NT2/D1 (cell line): Measurements from ENCODE around the gene SLC6A2.

Experiments
- DNase-seq: peaks from one replicate; pipeline ENCODE4 v3.0.0-alpha.2; 2011; ENCODE audit warnings: low read depth, low spot score
- H3K27me3 ChIP-seq: 2 replicates; pipeline ENCODE4 v1.6.0; 2011; ENCODE audit warnings: mild to moderate bottlenecking; ENCODE audit not compliant: insufficient read length, insufficient read depth
- H3K36me3 ChIP-seq: 2 replicates; pipeline ENCODE4 v1.6.1; 2011; ENCODE audit warnings: mild to moderate bottlenecking, low read length, mixed read lengths; ENCODE audit not compliant: insufficient read depth, insufficient read length
- H3K4me1 ChIP-seq: 2 replicates; pipeline ENCODE4 v1.5.1; 2011; ENCODE audit not compliant: insufficient read depth, insufficient read length
- H3K4me3 ChIP-seq: 2 replicates; pipeline ENCODE4 v1.5.1; 2011; ENCODE audit warnings: low read depth; ENCODE audit not compliant: insufficient read length
- H3K9ac ChIP-seq: 2 replicates; pipeline ENCODE4 v1.6.0; 2011; ENCODE audit warnings: low read depth; ENCODE audit not compliant: insufficient read length
- H3K9me3 ChIP-seq: 2 replicates; pipeline ENCODE4 v1.5.1; 2011; ENCODE audit warnings: mild to moderate bottlenecking, low read length; ENCODE audit not compliant: insufficient read depth
- SUZ12 ChIP-seq: IDR thresholded peaks from 2 replicates; pipeline ENCODE4 v1.6.1; 2011; ENCODE audit not compliant: insufficient read length, insufficient read depth; ENCODE audit errors: extremely low read depth
- YY1 ChIP-seq: IDR thresholded peaks from 2 replicates; pipeline ENCODE4 v1.6.1; 2011; ENCODE audit not compliant: insufficient read length, insufficient read depth
- ZNF274 ChIP-seq: IDR thresholded peaks from 2 replicates; pipeline ENCODE4 v1.6.1; 2011; ENCODE audit warnings: mild to moderate bottlenecking, low read depth, low read length

Gene SLC6A2

GRCh38 chr16:55638256-55638655 lies 17.5 kb upstream of the SLC6A2 start:
- H3K4me3 ChIP-seq: no peak overlapping the region
- H3K4me1 ChIP-seq: peaks cover 5% of the 10 kb centered on the region
- H3K36me3 ChIP-seq: no peaks in the 10 kb centered on the region
- no peak overlapping the region for H3K9ac ChIP-seq
- H3K27me3 ChIP-seq: no peaks in the 10 kb centered on the region
- TF ChIP-seq YY1: no peak
- TF ChIP-seq SUZ12: no peak
- TF ChIP-seq ZNF274: no peak
- peaks cover 14% of the 10 kb centered on the region for H3K9me3 ChIP-seq
- DNase-seq: no peak

- H3K36me3 ChIP-seq: no peaks in the 10 kb centered on the region
- no peaks in the 10 kb centered on the region for H3K27me3 ChIP-seq
- H3K9me3 ChIP-seq: no peaks in the 10 kb centered on the region
- DNase-seq: no peak
- no peak overlapping the region for H3K9ac ChIP-seq
- H3K4me3 ChIP-seq: no peak overlapping the region
- peaks cover 8% of the 10 kb centered on the region for H3K4me1 ChIP-seq
- TF ChIP-seq ZNF274 (no peak), YY1 (no peak), SUZ12 (no peak)
Measured at GRCh38 chr16:55640701-55641327, 15.0 kb upstream of the SLC6A2 start.

GRCh38 chr16:55641430-55642056 lies 14.2 kb upstream of the SLC6A2 start:
- Histone ChIP-seq H3K4me1 (peaks cover 8% of the 10 kb centered on the region), H3K9me3 (no peaks in the 10 kb centered on the region), H3K4me3 (no peak overlapping the region), H3K27me3 (no peaks in the 10 kb centered on the region), H3K36me3 (no peaks in the 10 kb centered on the region), H3K9ac (no peak overlapping the region)
- TF ChIP-seq YY1 (no peak), SUZ12 (no peak), ZNF274 (no peak)
- no peak for DNase-seq

DNA sequence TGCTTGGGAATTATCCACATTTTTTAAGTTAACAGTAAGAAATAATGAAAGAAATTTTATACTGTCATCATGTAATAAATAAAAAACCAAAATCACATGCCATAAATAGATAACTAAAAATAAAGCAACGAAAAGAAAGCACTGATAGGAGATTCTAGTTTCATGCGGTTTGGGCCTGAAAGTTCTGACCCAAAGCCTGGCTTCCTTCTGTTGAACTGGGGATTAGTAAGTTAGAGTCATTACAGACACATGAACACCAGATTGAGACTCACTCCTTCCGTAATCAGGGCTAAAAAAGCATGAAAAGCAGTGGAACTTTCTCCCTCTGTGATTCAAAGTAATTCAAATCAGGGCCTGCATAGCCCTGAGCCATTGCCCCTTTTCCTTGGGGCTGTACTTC lies 13.2 kb upstream of the SLC6A2 start:
- no peaks in the 10 kb centered on the region for H3K9me3 ChIP-seq
- no peak overlapping the region for H3K4me3 ChIP-seq
- TF ChIP-seq ZNF274: no peak
- TF ChIP-seq YY1: no peak
- TF ChIP-seq SUZ12: no peak
- no peak overlapping the region for H3K9ac ChIP-seq
- DNase-seq: no peak
- H3K36me3 ChIP-seq: no peaks in the 10 kb centered on the region
- H3K4me1 ChIP-seq: peaks cover 8% of the 10 kb centered on the region
- H3K27me3 ChIP-seq: no peaks in the 10 kb centered on the region

DNA sequence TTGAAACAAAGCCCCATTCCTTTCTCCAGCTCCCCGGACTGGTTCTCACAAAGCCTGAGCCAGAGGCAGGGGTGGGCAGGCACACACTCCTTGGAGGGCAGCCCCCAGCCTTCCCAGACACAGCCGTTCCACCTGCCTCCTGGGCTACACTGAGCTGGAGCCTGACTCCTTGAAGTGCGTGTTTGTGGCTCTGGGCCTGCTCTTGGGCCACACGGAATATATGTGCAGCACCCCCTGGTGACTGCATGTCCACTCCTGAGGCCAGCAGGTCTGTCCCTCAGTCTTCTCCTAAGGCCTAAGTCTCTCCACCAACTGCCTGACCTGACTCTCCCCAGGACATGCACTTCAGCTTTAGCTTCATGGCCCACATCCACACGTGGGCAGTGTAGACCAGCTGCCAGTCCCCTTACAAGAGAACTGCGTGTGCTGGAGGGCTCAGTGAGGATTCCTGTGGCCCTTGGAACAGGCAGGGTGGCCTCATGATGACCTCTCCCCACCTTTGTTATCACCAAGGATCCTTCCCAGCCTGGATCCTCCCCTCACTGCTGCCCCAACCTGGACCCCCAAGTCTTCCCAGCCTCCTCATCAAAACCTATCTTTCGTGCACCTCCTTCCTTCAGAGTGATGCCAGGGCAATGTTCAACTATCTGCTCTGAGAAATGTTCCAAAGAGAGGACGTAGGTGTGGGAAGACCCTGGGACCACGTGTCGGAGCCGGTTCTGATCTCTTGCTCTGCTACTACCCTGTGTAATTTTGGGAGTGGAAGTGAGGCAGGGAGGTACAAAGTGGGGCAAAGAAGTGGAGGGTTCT lies 12.4 kb upstream of the SLC6A2 start:
- Histone ChIP-seq H3K27me3 (no peaks in the 10 kb centered on the region), H3K36me3 (no peaks in the 10 kb centered on the region), H3K4me1 (peaks cover 8% of the 10 kb centered on the region), H3K4me3 (no peak overlapping the region), H3K9me3 (no peaks in the 10 kb centered on the region), H3K9ac (no peak overlapping the region)
- TF ChIP-seq SUZ12: no peak
- TF ChIP-seq YY1: no peak
- TF ChIP-seq ZNF274: no peak
- DNase-seq: no peak

DNA sequence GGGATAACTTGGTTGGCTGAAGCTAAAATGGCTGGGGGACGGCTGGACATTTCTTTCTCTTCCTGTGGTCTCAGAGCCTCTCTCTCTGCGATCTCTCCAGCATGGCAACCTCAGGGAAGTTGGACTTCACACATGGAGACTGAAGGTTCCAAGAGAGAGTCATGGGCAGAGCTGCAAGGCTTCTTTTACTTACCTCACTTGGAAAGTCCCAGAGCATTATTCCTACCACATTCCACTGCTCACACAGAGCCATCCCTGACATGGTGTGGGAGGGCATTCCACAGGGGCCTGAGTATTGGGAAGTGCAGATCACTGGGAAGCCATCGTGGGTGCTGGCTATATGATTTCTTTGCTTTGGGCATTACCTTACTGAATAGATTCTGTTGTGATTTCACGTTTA lies 9.8 kb upstream of the SLC6A2 start:
- no peaks in the 10 kb centered on the region for H3K36me3 ChIP-seq
- TF ChIP-seq ZNF274 (no peak), YY1 (no peak), SUZ12 (no peak)
- H3K27me3 ChIP-seq: peaks cover 10% of the 10 kb centered on the region
- no peak overlapping the region for H3K9ac ChIP-seq
- peaks cover 8% of the 10 kb centered on the region for H3K4me1 ChIP-seq
- H3K4me3 ChIP-seq: no peak overlapping the region
- no peaks in the 10 kb centered on the region for H3K9me3 ChIP-seq
- no peak for DNase-seq

- TF ChIP-seq YY1: no peak
- TF ChIP-seq ZNF274: no peak
- no peak for TF ChIP-seq SUZ12
- Histone ChIP-seq H3K27me3 (peaks cover 22% of the 10 kb centered on the region), H3K4me1 (peaks cover 8% of the 10 kb centered on the region), H3K9ac (no peak overlapping the region), H3K4me3 (no peak overlapping the region), H3K36me3 (no peaks in the 10 kb centered on the region), H3K9me3 (no peaks in the 10 kb centered on the region)
- DNase-seq: no peak
Measured at GRCh38 chr16:55647343-55647742, 8.4 kb upstream of the SLC6A2 start.
